VCaP (cell line): Measurements from ENCODE around the gene SNAPC3.

ENCODE experiments used
- H3K27ac ChIP-seq: fragments of 450-650 bp; 2 replicates; pipeline ENCODE4 v1.5.1; 2017
- TF ChIP-seq, protein P1 (sequence below): fragments of 450-650 bp; conservative IDR thresholded peaks from 2 replicates; pipeline ENCODE4 v1.5.1; 2017; ENCODE audit warnings: mild to moderate bottlenecking, moderate library complexity

Gene SNAPC3

DNA sequence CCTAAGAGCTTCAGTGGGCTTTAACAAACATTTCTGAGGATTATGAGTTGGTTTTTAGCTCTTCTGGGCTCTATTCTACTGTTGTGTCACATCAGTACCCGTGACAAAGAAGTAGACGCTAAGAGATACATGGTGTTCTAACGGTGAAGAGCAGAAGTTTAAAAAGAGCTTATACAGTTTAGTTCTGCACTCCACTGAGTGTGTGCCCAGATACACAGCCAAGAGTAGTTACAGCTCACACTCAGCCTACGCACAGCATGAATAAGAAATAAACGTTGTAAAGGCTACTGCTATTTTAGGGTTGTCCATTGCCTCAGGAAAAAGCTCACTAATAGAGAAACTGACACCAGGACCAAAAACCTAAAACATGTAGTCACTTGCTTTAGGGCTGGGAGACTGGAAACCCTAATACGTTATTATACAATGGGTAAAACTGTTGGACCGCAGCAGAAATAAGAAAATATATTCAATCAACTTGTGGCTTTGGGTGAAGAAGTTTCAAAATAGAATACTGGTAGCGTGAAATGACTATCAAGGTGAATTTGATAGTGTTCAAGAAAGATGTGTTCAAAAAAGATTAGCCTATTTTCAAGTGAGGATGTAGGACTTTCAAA is 53.4 kb downstream of the SNAPC3 start:
- H3K27ac ChIP-seq: no peak overlapping the region
- TF ChIP-seq, protein P1, sequence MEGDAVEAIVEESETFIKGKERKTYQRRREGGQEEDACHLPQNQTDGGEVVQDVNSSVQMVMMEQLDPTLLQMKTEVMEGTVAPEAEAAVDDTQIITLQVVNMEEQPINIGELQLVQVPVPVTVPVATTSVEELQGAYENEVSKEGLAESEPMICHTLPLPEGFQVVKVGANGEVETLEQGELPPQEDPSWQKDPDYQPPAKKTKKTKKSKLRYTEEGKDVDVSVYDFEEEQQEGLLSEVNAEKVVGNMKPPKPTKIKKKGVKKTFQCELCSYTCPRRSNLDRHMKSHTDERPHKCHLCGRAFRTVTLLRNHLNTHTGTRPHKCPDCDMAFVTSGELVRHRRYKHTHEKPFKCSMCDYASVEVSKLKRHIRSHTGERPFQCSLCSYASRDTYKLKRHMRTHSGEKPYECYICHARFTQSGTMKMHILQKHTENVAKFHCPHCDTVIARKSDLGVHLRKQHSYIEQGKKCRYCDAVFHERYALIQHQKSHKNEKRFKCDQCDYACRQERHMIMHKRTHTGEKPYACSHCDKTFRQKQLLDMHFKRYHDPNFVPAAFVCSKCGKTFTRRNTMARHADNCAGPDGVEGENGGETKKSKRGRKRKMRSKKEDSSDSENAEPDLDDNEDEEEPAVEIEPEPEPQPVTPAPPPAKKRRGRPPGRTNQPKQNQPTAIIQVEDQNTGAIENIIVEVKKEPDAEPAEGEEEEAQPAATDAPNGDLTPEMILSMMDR: no peak

DNA sequence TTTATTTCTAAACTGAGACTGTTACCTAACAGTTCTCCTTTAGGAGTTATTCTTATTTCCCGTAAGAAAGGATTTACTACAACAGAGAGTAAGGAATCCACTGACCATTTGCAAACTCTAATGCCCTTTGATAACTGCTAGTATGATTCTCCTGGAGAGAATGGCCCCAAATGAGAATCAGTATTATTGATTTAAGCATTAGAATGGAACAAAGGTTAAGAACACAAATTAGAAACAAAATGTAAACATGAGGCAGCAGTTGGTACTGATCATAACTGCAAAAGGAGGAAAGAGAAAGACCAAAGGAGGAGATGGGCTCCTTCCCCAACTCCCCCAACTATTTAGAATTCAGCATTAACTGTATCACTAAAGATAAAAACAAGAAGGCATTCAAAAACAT is 57.4 kb downstream of the SNAPC3 start:
- TF ChIP-seq, protein P1: no peak
- H3K27ac ChIP-seq: no peak overlapping the region

DNA sequence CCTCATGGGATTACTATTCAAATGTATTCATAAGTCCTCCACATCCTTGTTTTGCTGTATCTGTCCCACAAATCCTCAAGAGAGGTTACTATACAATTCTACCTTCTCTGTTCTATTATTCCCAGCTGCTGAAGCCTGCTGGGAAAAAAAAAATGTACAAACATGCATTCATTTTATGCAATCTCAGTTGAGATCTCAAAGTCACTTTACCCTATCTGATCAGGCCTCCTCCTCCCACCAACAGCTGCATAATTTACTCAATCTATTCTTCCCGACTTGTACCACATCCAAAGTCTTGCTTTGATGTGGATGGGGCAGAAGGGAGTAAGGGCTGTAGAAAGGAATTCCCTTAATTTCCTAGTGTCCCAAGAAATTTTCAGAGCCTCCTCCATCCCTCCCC is 59.5 kb downstream of the SNAPC3 start:
- no peak overlapping the region for H3K27ac ChIP-seq

DNA sequence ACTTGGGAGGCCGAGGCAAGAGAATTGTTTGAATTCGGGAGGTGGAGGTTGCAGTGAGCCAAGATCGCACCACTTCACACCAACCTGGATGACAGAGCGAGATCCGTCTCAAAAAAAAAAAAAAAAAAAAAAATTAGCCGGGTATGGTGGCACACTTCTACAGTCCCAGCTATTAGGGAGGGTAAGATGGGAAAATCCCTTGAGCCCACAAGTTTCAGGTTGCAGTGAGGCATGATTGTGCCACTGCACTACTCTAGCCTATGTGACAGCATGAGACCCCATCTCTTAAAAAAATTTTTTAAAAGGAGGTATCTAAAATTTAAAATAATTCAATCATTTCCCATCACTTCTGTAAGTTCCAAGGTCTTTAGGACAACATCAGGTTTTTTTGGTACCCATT is 62.1 kb downstream of the SNAPC3 start:
- TF ChIP-seq, protein P1: no peak
- H3K27ac ChIP-seq: no peak overlapping the region

More for the DNA sequence above, 59.5 kb downstream of the SNAPC3 start:
- TF ChIP-seq, protein P1: no peak

DNA sequence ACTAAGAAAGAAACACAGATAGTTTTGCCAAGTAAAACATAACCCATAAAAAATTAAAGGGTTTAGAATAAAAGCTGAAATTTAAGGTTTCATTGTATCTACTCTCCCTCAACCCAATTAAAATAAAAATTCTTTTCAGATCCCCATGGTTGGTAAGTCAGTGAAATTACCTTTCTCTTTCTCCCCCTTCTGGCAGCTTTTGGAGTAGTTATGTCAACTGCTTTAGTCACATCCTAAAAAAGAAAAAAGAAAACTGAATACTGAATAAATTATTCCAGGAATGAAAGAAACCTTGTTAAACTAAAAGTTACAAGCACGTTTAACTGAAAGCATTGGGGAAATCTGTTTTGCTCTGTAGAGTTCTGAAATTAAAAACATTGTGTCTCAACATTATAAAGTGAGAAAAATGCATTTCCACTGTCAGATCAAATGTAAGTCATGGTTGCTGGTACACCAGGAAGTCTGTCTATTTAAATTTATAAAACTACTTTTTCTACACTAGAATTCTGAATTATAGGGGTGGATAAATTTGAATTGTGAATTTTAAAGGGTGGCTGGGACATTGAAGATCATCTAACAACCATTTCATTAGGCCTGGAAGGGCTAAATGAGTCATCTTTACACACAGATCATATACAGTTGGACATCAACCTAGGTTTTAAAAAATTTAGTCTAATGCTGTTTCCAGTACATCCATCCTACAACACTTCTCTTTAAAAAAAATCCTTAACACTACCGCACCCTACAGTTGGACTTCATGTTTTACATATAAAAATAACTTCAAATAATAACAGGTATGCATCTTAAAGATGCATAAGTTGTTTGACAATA is 63.4 kb downstream of the SNAPC3 start:
- TF ChIP-seq, protein P1: peak; percentile 73
- H3K27ac ChIP-seq: no peak overlapping the region

DNA sequence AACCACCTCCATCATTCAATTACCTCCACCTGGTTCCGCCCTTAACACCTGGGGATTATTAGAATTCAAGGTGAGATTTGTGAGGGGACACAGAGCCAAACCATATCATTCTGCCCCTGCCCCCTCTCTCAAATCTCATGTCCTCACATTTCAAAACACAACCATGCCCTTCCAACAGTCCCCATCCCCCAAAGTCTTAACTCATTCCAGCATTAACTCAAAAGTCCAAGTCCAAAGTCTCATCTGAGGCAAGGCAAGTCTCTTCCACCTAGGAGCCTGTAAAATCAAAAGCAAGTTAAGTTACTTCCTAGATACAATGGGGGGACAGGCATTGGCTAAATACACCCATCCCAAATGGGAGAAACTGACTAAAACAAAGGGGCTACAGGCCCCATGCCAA is 69.3 kb downstream of the SNAPC3 start:
- H3K27ac ChIP-seq: no peak overlapping the region
- TF ChIP-seq, protein P1: no peak

DNA sequence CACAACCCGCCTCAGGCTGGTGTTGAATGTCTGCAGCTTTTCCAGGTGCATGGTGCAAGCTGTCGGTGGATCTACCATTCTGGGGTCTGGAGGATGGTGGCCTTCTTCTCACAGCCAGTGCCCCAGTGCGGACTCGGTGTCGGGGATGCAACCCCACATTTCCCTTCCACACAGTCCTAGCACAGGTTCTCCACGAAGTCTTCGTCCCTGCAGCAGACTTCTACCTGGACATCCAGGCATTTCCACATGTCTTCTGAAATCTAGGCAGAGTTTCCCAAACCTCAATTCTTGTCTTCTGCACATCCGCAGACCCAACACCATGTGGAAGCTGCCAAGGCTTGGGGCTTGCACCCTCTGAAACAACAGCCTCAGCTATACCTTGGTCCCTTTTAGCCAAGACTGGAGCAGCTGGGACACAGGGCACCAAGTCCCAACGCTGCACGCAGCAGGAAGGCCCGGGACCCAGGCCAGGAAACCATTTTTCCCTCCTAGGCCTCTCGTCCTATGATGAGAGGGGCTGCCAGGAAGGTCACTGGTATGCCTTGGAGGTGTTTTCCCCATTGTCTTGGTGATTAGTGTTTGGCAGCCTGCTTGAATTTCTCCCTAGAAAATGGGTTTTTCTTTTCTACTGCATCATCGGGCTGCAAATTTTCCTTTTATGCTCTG is 69.9 kb downstream of the SNAPC3 start:
- no peak overlapping the region for H3K27ac ChIP-seq
- TF ChIP-seq, protein P1: no peak
